Activated CD8-positive, alpha-beta memory T cell treated with anti-CD3 and anti-CD28 coated beads for 36 hours (primary cell): ENCODE data around the gene HINT1. TPM values are rescaled to one million over a fixed set of nuclear protein-coding genes. Genes with fewer than 3 reads are reported as not detected.
"Not testable (repeated sequence)": the region's sequence is repeated elsewhere in the genome, so short reads cannot be mapped to it uniquely, and the experiment has no call there.

Source experiments
- CTCF ChIA-PET: fragments of 350-600 bp; sonication (Branson Sonifier 250); formaldehyde crosslinking; loops from one replicate; lab custom pipeline; 2021; ENCODE audit warnings: antibody characterized with exemption; lab: Charles Lee
- POLR2A ChIA-PET: fragments of 350-600 bp; sonication (Branson Sonifier 250); formaldehyde crosslinking; loops from one replicate; lab custom pipeline; 2021; ENCODE audit warnings: antibody characterized with exemption; lab: Charles Lee
- total RNA-seq, 2 experiments: library from RNA; stranded (reverse); gene quantifications; one replicate each; pipeline ENCODE4 v1.2.3, GENCODE V29; 2021

The HINT1 gene
- 100 to 1,000 TPM; 343 to 362 TPM for total RNA-seq

DNA sequence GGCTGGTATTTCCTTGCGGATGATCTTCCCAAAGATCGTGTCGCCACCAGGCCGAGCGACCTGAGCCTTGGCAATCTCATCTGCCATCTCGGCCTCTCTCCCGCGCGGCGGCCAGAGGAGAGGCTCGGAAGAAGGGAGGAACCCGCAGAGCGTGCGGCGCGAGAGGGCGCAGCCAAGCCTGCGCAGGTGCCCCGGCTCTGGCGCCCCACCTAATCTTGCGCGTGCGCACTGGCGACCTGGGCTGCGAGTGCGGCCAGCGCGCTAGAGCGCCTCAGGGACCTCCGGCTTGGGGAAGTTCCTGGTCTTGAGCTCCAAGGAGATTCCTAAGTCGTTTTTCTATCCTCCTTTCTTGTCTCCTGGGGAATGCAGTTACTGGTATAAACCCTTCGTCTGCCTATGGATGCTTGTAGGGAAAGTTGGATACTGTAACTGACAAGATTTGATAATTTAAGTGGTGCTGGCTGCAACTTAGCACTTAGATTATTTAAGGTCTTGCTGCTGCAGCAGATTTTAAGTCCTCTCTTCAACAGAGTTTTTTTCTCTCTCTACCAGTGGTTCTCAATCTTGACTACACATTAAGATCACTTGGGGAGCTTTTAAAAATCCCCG is at the start of gene HINT1:
Gene HINT1, minus strand, starts transcription at position 138 of the 609 bp plus-strand sequence. Its CDS starts 51 bp downstream, at position 87.
- ChIA-PET POLR2A (interaction anchor here (0.6 to 3.0 kb wide), 8 partner anchors 87 to 231 kb away, joined by 3 to 19 read pairs (median 4); partner anchors contain the start of gene CDC42SE2), CTCF (interaction anchor here (0.6 to 1.4 kb wide), 3 partner anchors 90 to 110 kb away, joined by 3 read pairs; no protein-coding TSS in a partner anchor)

DNA sequence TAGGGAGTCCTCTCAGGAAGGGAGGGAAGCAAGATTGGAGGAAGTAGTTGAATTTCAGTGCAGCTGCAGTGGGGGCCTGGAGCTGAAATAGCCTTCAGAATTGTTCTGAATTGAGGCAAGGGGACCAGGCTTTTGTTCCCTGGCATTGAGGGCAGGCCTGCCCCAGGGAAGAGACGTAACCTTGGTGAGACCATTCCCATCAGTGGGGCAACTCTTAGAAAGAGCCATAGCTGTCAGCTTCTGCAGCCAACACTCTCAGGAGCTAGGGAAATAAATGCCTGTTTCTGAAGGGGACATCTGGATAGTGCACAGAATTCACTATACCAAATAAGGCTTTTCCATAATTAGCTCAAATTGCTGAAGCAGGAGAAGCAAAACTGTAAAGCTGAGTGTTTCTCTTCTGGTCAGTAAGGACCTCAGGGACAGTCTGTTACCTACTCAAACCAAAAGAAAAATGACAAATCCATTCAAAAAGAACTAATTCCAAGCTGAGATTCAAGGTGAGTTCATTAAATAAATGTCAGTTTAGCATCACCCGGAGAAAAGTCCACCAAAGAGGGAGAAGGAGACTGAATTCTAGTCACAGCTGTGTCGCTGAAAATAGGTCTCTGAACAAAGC is 49.7 kb upstream of the HINT1 start:
- POLR2A ChIA-PET = interaction anchor here (0.6 kb wide), 1 partner anchor 40 kb away, joined by 3 read pairs; no protein-coding TSS in a partner anchor
- CTCF ChIA-PET = interaction anchor here (0.6 kb wide), 1 partner anchor 115 kb away, joined by 4 read pairs; no protein-coding TSS in a partner anchor

DNA sequence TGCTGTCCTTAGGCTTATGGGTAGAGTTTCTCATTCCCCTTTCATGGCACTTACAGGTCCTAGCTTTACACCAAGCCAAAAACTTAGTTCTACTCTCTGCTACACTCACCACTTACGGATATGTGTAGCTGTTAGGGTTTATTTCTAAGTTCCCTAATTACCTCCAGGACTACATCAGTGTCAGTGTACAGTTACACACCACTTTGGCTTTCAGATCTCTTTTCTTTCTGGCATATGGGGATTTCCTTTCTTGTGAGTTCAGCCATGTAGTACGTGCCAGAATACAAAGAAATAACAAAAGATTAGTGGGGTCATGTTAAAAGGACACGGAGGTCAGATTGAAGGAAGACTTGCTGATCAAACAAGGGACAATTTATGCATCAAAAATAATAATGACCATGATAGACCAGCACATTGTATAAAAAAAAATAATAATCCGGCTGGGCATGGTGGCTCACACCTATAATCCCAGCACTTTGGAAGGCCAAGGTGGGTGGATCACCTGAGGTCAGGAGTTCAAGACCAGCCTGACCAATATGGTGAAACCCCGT is 47.5 kb upstream of the HINT1 start:
- ChIA-PET CTCF (no interaction called here), POLR2A (no interaction called here)

DNA sequence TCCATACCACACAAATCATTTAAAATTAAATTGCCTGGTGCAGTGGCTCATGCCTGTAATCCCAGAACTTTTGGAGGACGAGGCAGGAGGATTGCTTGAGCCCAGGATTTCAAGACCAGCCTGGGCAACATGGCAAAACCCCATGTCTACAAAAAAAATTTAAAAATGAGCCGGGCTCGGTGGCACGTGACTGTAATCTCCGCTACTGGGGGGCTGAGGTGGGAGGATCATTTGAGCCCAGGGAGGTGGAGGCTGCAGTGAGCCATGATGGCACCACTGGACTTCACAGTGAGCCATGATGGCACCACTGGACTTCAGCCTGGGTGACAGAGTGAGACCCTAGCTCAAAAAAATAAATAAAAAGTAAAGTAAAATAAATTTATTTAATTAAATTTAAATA is 46.6 kb upstream of the HINT1 start:
- CTCF ChIA-PET = no interaction called here

DNA sequence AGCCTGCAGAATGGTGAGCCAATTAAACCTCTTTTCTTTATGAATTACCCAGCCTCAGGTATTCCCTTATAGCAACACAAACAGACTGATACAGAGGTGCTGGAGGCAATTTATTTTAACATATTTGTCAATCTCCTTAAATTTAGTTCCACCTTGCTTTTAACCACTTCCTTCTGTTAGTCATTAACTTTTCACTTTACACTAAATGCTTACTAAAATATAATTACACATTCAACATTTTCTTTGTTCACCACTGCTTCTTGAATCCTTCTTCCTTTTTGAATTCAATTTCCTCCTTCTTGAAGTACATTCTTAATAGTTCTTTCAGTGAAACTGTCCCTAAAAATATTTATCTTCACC is 45.1 kb upstream of the HINT1 start:
- CTCF ChIA-PET = interaction anchor here (1.1 kb wide), 1 partner anchor 54 kb away, joined by 5 read pairs; the partner anchor contains the start of gene CDC42SE2
- POLR2A ChIA-PET = interaction anchor here (1.0 to 1.4 kb wide), 2 partner anchors 43 to 56 kb away, joined by 4 to 9 read pairs; no protein-coding TSS in a partner anchor

More for the DNA sequence above, 46.6 kb upstream of the HINT1 start:
- POLR2A ChIA-PET = no interaction called here

DNA sequence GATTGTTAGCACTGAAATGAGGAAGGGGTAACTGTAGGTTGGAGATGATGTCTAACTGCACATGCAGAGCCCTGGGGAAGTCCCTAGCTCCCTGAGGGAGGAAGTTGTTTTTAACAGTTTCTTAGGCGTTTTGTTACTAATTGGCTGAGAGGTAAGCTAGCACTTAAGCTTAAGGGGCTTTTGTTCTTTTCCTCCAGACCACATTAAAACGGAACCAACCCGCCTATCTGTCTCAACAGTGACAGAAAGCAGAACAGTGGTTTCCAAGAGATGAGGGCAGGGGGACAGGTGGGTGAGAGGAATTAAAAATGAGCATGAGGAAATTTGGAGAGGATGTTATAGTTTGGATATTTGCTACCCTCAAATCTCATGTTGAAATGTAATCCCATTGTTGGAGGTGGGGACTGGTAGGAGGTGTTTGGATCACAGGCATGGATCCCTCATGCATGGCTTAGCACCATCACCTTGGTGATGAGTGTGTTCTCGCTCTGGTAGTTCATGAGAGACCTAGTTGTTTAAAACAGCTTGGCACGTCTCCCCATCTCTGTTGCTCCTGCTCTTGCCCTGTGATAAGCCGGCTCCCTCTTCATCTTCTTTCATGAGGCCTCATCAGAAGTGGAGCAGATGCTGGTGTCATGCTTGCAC is 44.6 kb upstream of the HINT1 start:
- POLR2A ChIA-PET = interaction anchor here (0.8 to 1.4 kb wide), 3 partner anchors 43 to 58 kb away, joined by 4 to 9 read pairs (median 7); no protein-coding TSS in a partner anchor
- CTCF ChIA-PET = interaction anchor here (1.1 kb wide), 1 partner anchor 55 kb away, joined by 5 read pairs; the partner anchor contains the start of gene CDC42SE2

DNA sequence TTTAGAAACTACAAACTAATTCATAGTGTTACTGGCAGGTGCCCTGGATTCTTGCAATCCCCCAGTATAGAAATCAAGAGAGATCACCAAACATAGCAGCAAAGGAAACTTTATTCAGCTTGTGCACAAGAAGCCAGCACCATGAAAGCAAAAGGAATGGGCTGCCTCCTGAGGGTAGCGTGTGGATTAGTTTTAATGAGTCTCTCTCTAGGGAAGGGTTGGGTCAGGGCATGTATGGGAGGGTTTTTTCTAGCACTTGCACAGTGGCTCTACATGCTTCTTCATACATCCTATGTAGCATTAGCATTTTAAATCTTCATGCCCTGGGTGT is 44.1 kb upstream of the HINT1 start:
- ChIA-PET POLR2A (interaction anchor here (0.8 to 1.4 kb wide), 3 partner anchors 44 to 59 kb away, joined by 4 to 9 read pairs (median 7); no protein-coding TSS in a partner anchor), CTCF (interaction anchor here (1.1 kb wide), 1 partner anchor 55 kb away, joined by 5 read pairs; the partner anchor contains the start of gene CDC42SE2)

DNA sequence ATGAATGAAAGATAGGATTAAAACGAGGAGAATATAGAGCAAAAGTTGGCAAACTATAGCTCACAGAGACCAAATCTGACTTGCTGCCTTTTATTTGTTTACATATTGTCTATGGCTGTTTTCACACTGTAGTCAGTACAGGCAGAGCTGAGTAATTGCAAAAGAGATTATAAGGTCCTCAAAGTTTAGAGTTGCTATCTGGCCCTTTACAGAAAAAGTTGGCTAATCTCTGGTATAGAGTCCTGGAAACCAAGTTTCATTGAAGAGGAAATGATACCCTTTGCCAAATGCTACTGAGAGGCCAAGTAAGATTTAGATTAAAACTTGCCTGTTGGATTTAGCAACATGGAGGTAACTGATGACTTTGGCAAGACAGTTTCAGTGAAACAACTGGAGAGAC is 41.7 kb upstream of the HINT1 start:
- ChIA-PET POLR2A (no interaction called here), CTCF (no interaction called here)

DNA sequence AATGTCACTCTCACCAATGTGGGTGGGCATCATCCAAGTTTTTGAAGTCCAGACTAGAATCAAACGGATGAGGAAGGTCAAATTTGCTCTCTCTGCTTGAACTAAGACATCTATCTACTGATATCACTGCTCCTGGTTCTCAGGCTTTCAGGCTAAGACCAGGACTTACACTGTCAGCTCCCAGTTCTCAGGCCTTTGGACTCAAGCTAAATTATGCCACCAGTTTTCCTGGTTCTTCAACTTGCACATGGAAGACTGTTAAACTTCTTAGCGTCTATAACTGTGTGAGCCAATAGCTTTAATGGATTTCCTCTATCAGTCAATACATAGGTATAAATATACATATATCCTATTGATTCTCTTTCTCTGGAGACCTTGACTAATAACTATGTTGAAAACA is 41.0 kb upstream of the HINT1 start:
- ChIA-PET POLR2A (no interaction called here), CTCF (no interaction called here)

DNA sequence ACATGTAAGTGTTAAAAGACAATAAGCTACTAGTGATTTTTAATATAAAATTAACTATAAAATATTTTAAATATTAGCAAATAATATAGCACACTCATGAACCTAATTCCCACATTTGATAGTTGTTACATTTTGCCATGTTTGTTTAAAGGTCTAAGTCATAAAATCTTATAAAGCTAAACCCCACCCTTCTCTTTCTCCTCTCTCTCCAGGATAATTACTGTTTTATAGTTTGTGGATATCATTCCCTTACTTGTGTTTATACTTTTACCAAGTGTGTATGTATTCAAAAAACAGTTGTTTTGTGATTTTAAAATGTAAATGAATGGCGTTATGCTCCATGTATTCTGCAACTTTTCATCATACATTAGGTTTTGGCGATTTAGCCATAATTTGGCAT is 39.9 kb upstream of the HINT1 start:
- CTCF ChIA-PET = no interaction called here
- POLR2A ChIA-PET = no interaction called here

DNA sequence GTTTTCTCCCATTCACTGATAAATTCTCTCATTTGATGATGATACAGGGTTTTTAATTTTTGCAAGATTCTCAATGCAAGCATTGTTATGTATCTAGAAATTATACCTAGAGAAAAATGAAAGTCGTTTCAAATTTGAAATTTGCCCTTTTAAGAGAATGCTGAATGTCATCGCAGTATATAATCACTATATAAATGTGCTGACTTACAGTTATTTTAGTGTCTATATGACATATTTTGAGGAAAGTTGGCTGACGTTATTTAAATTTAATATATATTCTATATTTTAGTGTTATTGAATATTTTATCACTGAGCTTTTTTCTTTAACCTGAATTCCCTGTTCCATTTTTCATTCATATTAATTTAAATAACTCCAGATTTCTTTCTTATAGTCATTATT is 35.5 kb upstream of the HINT1 start:
- ChIA-PET CTCF (interaction anchor here (0.6 to 0.7 kb wide), 2 partner anchors 20 to 35 kb away, joined by 3 to 5 read pairs; no protein-coding TSS in a partner anchor), POLR2A (no interaction called here)

DNA sequence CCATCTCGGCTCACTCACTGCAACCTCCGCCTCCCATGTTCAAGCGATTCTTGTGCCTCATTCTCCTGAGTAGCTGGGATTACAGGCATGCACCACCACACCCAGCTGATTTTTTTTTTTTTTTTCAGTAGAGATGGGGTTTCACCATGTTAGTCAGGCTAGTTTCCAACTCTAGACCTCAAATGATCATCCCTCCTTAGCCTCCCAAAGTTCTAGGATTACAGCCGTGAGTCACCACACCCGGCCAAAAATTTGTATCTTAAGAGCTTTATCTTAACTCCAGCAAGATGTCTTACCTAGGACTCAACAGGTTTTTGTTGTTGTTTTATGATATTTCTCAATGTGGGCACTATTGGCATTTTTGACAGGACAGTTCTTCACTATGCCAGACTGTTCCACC is 33.6 kb upstream of the HINT1 start:
- CTCF ChIA-PET = no interaction called here
- POLR2A ChIA-PET = interaction anchor here (0.6 to 0.7 kb wide), 2 partner anchors 9 to 79 kb away, joined by 3 to 4 read pairs; no protein-coding TSS in a partner anchor

DNA sequence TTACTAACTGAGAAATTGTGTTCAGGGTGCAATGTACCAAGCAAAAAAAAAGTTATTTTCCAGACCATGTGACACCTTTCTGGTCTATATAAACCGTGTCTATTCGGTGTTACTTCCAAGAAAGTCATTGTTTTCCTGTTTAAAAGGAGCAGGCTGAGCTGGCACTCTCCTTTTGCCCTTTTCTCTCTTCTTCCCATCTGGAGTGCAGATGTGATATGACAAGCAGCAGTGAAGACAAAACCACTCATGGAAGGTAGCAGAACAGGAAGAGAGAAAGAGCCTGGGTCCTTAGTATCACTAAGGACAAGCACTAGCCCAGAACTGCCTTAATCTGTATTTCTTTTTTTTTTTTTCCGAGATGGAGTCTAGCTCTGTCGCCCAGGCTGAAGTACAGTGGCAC is 31.3 kb upstream of the HINT1 start:
- CTCF ChIA-PET = interaction anchor here (0.7 kb wide), 2 partner anchors 69 to 187 kb away, joined by 3 to 4 read pairs; no protein-coding TSS in a partner anchor

DNA sequence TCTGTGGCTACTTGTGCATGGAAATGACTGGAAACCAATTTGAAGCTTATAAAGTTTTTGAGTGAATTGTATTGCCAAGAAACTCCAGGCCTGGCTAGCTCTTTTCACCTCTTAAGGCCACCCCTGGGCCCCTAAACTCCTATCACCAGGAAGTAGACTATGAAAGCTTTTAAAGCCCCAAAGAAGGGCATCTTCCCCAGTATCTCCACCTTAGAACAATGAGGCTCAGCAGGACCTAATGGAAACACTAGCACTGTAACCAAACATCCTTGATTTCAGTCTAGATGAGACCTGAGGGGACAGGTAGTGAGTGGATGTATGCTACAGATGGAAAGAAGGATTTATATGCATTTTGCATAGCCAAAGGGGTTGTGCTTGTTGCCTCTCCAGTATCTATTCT is 30.6 kb upstream of the HINT1 start:
- CTCF ChIA-PET = interaction anchor here (0.7 kb wide), 2 partner anchors 69 to 188 kb away, joined by 3 to 4 read pairs; no protein-coding TSS in a partner anchor
- POLR2A ChIA-PET = no interaction called here

More for the DNA sequence above, 31.3 kb upstream of the HINT1 start:
- POLR2A ChIA-PET = no interaction called here

DNA sequence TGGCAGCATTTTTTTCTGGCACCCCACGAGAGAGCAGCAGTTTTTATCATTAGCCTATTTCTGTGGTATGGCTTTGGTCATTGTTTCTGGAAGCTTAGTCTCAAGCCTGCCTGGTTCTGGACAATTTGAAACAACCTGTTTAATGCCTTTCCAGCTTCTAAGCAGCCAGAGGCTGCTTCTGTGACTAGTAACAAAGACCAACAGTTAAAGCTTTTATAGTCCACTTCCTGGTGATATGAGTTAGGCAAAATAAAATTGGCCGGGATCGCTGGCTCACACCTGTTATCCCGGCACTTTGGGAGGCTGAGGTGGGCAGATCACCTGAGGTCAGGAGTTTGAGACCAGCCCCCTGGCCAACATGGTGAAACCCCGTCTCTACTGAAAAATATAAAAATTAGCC is 29.7 kb upstream of the HINT1 start:
- CTCF ChIA-PET = no interaction called here
- POLR2A ChIA-PET = no interaction called here

DNA sequence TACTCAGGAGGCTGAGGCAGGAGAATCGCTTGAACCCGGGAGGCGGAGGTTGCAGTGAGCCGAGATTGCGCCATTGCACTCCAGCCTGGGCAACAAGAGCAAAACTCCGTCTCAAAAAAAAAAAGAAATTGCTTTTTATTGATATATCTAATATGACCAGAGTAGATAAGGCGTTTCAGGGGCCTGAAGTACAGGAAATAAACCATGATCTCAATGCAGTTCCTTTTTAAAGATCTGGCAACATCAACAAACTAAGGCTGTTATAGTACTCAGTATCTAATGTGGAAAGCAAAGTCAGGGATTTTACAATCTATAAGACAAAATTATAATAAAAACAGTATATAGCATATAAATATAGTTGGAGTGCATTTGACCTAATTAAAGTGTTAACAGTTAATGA is 28.8 kb upstream of the HINT1 start:
- CTCF ChIA-PET, POLR2A ChIA-PET: not testable (repeated sequence)

DNA sequence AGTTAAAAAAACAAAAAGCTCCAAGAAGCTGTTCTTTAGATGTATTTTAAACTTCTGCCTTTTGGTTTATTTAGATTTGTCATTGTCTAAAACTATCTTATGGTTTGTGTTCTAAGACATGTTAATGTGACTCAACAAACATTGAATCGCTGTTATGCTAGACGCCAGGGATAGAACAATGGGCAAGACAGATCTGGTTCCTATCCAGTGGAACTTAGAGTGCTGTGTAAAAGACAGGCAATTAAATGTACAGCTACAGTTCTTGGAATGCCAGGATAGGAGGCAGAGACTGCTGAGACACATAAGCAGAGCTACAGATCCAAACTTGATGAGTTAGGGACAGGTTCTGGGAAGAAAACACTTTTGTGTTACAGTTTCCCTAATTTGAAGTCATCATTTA is 28.1 kb upstream of the HINT1 start:
- ChIA-PET CTCF (no interaction called here), POLR2A (no interaction called here)

DNA sequence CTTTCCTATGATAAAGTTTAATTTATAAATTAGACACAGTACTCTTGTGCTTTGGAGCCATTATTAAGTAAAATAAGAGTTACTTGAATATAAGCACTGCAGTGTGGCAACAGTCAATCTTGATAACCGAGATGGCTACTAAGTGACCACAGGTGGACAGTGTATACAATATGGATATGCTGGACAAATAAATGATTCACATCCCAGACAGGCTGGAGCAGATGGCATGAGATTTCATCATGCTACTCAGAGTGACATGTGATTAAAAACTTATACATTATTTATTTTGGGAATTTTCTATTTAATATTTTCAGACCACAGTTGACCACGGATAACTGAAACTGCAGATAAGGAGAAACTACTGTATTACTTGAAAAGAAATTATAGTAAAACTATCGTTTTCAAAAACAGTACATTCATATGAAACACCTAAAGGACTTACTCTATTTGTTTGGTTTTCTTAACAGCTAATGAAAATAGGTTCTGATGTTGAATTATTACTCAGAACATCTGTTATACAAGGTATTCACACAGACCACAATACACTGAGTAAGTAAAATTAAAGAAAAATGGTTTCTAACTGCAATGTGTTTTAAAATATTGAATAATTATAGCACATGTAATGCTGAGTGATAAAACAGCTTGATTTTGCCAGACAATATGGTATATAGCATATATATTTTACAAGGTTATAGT is 21.7 kb upstream of the HINT1 start:
- ChIA-PET CTCF (no interaction called here), POLR2A (no interaction called here)
